Common myeloid progenitor, CD34-positive (primary cell): ENCODE results near the gene IGSF21.

Source experiments
- CTCF ChIA-PET: fragments of 350-600 bp; sonication (Branson Sonifier 250); formaldehyde crosslinking; loops from one replicate; lab custom pipeline; 2021; ENCODE audit warnings: antibody characterized with exemption; lab: Charles Lee
- POLR2A ChIA-PET: fragments of 350-600 bp; sonication (Branson Sonifier 250); formaldehyde crosslinking; loops from one replicate; lab custom pipeline; 2021; ENCODE audit warnings: antibody characterized with exemption; lab: Charles Lee
- DNase-seq, 3 donors: peaks; one replicate each; pipeline versions ENCODE4 v3.0.0 to v3.0.0-alpha.2; 2013
- H3K27ac ChIP-seq, 2 experiments: 1 replicate in 1 of 2; 2 replicates in 1 of 2; pipeline ENCODE4 v1.7.0; 2013; ENCODE audit warnings: inconsistent platforms in 2 of 2, low read length in 2 of 2, mild to moderate bottlenecking in 2 of 2, low read depth in 1 of 2, moderate library complexity in 1 of 2; ENCODE audit not compliant: severe bottlenecking in 2 of 2, insufficient read depth in 1 of 2, poor library complexity in 1 of 2
- H3K27me3 ChIP-seq, 5 experiments: replicated peaks in 2 of 5; 1 replicate in 3 of 5; 2 replicates in 2 of 5; pipeline versions ENCODE4 v1.6.1 to v1.7.0; 2013; ENCODE audit warnings: low read length in 4 of 5, mild to moderate bottlenecking in 2 of 5, moderate library complexity in 2 of 5, inconsistent platforms in 1 of 5; ENCODE audit not compliant: insufficient read depth in 5 of 5, control insufficient read depth in 4 of 5
- H3K36me3 ChIP-seq, 4 experiments: 1 replicate in 2 of 4; 2 replicates in 2 of 4; pipeline versions ENCODE4 v1.6.1 to v1.7.0; 2013; ENCODE audit warnings: low read length in 3 of 4, control low read depth in 1 of 4, mild to moderate bottlenecking in 1 of 4; ENCODE audit not compliant: control insufficient read depth in 4 of 4, insufficient read depth in 4 of 4
- H3K4me1 ChIP-seq, 4 experiments: 1 replicate in 3 of 4; 2 replicates in 1 of 4; pipeline versions ENCODE4 v1.6.1 to v1.7.1; 2013; ENCODE audit warnings: low read length in 3 of 4, mild to moderate bottlenecking in 3 of 4, control low read depth in 1 of 4, inconsistent platforms in 1 of 4, moderate library complexity in 1 of 4; ENCODE audit not compliant: control insufficient read depth in 4 of 4, insufficient read depth in 4 of 4; ENCODE audit errors: control extremely low read depth in 1 of 4
- H3K4me3 ChIP-seq, 7 experiments: 1 replicate in 4 of 7; 2 replicates in 3 of 7; pipeline versions ENCODE4 v1.5.1 to v1.7.0; 2013; ENCODE audit warnings: mild to moderate bottlenecking in 7 of 7, low read length in 6 of 7, moderate library complexity in 6 of 7, inconsistent platforms in 2 of 7, low read depth in 2 of 7, control low read depth in 1 of 7; ENCODE audit not compliant: insufficient read depth in 4 of 7, control insufficient read depth in 1 of 7; ENCODE audit errors: extremely low read depth in 1 of 7
- H3K9me3 ChIP-seq, 5 experiments: 1 replicate in 4 of 5; 2 replicates in 1 of 5; pipeline versions ENCODE4 v1.6.1 to v1.7.1; 2013; ENCODE audit warnings: low read length in 4 of 5, mild to moderate bottlenecking in 2 of 5, inconsistent platforms in 1 of 5, low read depth in 1 of 5, moderate library complexity in 1 of 5; ENCODE audit not compliant: control insufficient read depth in 4 of 5, insufficient read depth in 2 of 5; ENCODE audit errors: control extremely low read depth in 1 of 5
- WGBS: methylation state at CpG from one replicate; pipeline ENCODE4 v1.1.5; 2013; ENCODE audit not compliant: insufficient coverage; 5-methylcytosine and 5-hydroxymethylcytosine counted together

IGSF21 gene

GRCh38 chr1:18094096-18094495 lies 13.5 kb upstream of the IGSF21 start:
- no peak for DNase-seq
- POLR2A ChIA-PET = no interaction called here
- WGBS = no CpG with 5 or more reads among the region's 1 CpG
- Histone ChIP-seq H3K4me1 (no peaks in the 10 kb centered on the region), H3K4me3 (no peak overlapping the region), H3K9me3 (peaks cover 0 to 4% (median 0%) of the 10 kb centered on the region in 5 experiments), H3K36me3 (no peaks in the 10 kb centered on the region), H3K27me3 (peaks cover 0 to 55% (median 2%) of the 10 kb centered on the region in 5 experiments), H3K27ac (no peak overlapping the region)
- CTCF ChIA-PET = no interaction called here

DNA sequence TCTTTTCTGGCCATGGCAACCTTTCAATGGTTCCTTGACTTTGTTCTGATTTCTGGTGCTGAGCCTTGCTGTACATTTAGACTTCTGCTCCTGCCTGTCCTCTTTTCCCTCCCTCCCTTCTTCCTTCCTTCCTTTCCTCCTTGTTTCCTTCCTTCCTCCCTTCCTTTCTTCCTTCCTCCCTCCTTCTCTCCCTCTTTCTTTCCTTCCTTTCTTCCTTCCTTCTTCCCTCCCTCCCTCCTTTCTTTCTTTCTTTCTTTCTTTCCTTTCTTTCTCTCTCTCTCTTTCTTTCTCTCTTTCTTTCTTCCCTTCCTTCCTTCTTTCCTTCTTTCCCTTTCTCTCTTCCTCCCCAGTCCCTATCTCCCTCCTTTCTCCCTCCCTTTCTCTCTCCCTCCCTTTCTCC lies 10.4 kb upstream of the IGSF21 start:
- no peak overlapping the region for H3K27ac ChIP-seq
- no peaks in the 10 kb centered on the region for H3K36me3 ChIP-seq
- no peak for DNase-seq
- H3K4me1 ChIP-seq = no peaks in the 10 kb centered on the region
- H3K4me3 ChIP-seq = no peak overlapping the region
- ChIA-PET CTCF (no interaction called here), POLR2A (no interaction called here)
- peaks cover 0 to 45% (median 7%) of the 10 kb centered on the region in 5 experiments for H3K27me3 ChIP-seq
- H3K9me3 ChIP-seq = peaks cover 0 to 4% (median 0%) of the 10 kb centered on the region in 5 experiments

DNA sequence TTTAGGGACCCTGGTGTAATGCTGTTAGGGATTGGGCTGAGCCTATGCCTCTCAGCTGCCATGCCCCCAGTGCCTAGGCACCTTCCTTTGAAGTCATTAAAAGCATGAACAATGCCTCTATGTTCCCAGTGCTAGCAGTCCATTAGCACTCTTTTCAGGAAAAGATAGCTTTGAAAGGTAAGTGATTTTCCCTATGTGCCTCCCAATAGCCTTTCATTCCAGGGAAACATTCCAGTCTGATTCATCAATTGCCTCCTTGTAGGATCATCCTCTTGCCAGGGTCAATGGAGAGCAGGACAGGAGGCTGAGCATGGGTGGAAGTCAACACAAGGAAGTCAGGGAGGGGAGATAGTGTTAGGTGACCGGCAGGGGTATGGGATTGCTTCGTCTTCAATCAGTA lies 8.6 kb upstream of the IGSF21 start:
- CTCF ChIA-PET = interaction anchor here (1.1 kb wide), 1 partner anchor 437 kb away, joined by 5 read pairs; no protein-coding TSS in a partner anchor
- peaks cover 0 to 4% (median 0%) of the 10 kb centered on the region in 5 experiments for H3K9me3 ChIP-seq
- H3K4me1 ChIP-seq = no peaks in the 10 kb centered on the region
- no peak for DNase-seq
- H3K36me3 ChIP-seq = no peaks in the 10 kb centered on the region
- H3K4me3 ChIP-seq = no peak overlapping the region
- POLR2A ChIA-PET = no interaction called here
- H3K27ac ChIP-seq = no peak overlapping the region
- WGBS = 44% methylated on average over 2 of the region's 2 CpGs
- H3K27me3 ChIP-seq = peaks cover 0 to 49% (median 11%) of the 10 kb centered on the region in 5 experiments

GRCh38 chr1:18100060-18100459 lies 7.5 kb upstream of the IGSF21 start:
- Histone ChIP-seq H3K36me3 (no peaks in the 10 kb centered on the region), H3K27ac (no peak overlapping the region), H3K9me3 (peaks cover 0 to 4% (median 0%) of the 10 kb centered on the region in 5 experiments), H3K27me3 (peaks cover 0 to 59% (median 15%) of the 10 kb centered on the region in 5 experiments), H3K4me1 (no peaks in the 10 kb centered on the region), H3K4me3 (no peak overlapping the region)
- 71% methylated on average over 7 of the region's 12 CpGs for WGBS
- DNase-seq = no peak
- ChIA-PET POLR2A (no interaction called here), CTCF (interaction anchor here (1.1 kb wide), 1 partner anchor 432 kb away, joined by 4 read pairs; no protein-coding TSS in a partner anchor)

DNA sequence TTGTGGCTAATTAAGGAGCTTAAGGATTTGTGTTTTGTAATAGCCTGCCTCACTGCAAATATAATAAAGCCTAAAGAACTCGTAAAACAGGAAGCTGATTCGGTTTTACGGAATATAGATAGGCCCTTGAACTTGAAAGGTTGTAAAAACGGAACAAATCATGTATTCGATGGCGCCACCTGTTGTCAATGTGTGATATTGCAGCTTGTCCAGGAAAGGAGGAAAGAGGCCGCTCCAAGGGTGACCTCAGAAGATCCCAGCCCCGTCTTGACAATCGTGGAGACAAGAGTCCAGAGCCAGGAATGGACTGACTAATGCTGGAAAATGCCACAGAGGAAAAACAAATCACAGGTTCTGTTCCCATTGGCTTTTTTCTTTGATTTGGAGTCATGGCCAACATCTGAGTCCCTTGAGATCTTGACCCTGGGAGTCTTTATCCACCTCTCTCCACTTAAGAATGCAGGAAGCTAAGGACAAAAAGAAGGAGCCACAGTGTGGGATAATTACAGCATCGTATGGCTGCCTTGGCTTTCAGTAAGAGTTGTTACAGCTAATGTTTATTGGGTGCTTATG lies 7.0 kb upstream of the IGSF21 start:
- no peak overlapping the region for H3K4me3 ChIP-seq
- H3K27me3 ChIP-seq = peaks cover 0 to 64% (median 15%) of the 10 kb centered on the region in 5 experiments
- POLR2A ChIA-PET = no interaction called here
- no peak overlapping the region for H3K27ac ChIP-seq
- DNase-seq = peak; percentile 47 to 66 (median 64)
- H3K4me1 ChIP-seq = no peaks in the 10 kb centered on the region
- no peaks in the 10 kb centered on the region for H3K36me3 ChIP-seq
- H3K9me3 ChIP-seq = peaks cover 0 to 4% (median 0%) of the 10 kb centered on the region in 5 experiments
- CTCF ChIA-PET = interaction anchor here (1.1 kb wide), 1 partner anchor 433 kb away, joined by 4 read pairs; no protein-coding TSS in a partner anchor
- 2% methylated on average over 10 of the region's 10 CpGs for WGBS

DNA sequence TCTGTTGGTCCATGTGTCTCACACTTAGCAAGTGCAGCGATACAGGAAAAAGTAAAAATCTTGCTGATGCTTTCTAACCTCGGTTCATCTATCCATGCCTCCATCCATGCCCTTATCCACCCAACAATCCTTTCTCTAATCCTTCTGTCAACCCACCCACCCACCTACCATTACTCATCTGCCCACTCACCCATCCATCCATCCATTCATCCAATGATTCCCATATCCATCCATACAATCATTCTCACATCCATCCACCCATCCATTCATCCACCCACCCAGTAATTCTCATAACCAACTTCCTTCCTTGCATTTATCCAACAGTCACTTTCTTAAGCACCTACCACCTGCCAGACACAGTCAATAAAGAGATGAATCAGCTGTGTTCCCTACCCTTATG lies 6.1 kb upstream of the IGSF21 start:
- ChIA-PET POLR2A (no interaction called here), CTCF (no interaction called here)
- H3K27ac ChIP-seq = no peak overlapping the region
- no peaks in the 10 kb centered on the region for H3K4me1 ChIP-seq
- no peak overlapping the region for H3K4me3 ChIP-seq
- no peak for DNase-seq
- H3K27me3 ChIP-seq = peaks cover 0 to 71% (median 22%) of the 10 kb centered on the region in 5 experiments
- 88% methylated on average over 2 of the region's 2 CpGs for WGBS
- H3K36me3 ChIP-seq = no peaks in the 10 kb centered on the region
- peaks cover 0 to 4% (median 0%) of the 10 kb centered on the region in 5 experiments for H3K9me3 ChIP-seq

- POLR2A ChIA-PET = no interaction called here
- H3K36me3 ChIP-seq = no peaks in the 10 kb centered on the region
- no peak overlapping the region for H3K27ac ChIP-seq
- DNase-seq = no peak
- CTCF ChIA-PET = no interaction called here
- no peak overlapping the region for H3K4me3 ChIP-seq
- 86% methylated on average over 4 of the region's 7 CpGs for WGBS
- peaks cover 0 to 2% (median 0%) of the 10 kb centered on the region in 4 experiments for H3K4me1 ChIP-seq
- peaks cover 0 to 81% (median 39%) of the 10 kb centered on the region in 5 experiments for H3K27me3 ChIP-seq
- no peaks in the 10 kb centered on the region for H3K9me3 ChIP-seq
Observed at GRCh38 chr1:18103788-18104421, 3.7 kb upstream of the IGSF21 start.
